Measurements from ENCODE around the gene MRPL30.

DNA sequence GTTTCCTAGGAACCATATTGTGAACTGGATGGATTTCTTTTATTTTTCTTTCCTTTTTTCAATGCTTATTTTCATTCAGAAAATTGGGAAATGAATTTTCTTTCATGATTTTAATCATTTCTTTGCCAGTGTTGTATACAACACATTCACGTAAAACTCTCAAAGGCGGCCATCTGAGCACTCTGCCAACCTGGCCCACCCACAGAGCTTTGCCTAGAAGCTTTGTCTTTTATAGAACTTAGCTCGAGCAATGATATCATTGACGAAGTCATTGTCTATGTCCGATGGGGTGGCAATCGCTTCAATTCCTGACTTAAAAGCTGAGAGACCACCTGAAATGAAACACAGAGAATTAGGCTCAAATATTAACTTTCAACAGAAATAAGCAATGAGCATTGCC lies 61.2 kb downstream of the MRPL30 start:
- TF ChIP-seq, protein P1, sequence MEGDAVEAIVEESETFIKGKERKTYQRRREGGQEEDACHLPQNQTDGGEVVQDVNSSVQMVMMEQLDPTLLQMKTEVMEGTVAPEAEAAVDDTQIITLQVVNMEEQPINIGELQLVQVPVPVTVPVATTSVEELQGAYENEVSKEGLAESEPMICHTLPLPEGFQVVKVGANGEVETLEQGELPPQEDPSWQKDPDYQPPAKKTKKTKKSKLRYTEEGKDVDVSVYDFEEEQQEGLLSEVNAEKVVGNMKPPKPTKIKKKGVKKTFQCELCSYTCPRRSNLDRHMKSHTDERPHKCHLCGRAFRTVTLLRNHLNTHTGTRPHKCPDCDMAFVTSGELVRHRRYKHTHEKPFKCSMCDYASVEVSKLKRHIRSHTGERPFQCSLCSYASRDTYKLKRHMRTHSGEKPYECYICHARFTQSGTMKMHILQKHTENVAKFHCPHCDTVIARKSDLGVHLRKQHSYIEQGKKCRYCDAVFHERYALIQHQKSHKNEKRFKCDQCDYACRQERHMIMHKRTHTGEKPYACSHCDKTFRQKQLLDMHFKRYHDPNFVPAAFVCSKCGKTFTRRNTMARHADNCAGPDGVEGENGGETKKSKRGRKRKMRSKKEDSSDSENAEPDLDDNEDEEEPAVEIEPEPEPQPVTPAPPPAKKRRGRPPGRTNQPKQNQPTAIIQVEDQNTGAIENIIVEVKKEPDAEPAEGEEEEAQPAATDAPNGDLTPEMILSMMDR (conservative IDR thresholded peaks at IDR 0.05; ENCODE audit: low read length), result no peak
- no peak for TF ChIP-seq EZH2phosphoT487 (IDR thresholded peaks at IDR 0.05; ENCODE audit: borderline replicate concordance)

All from Loucy (cell line).